ENCODE data around the gene NPBWR2. TPM values are rescaled to one million over a fixed set of nuclear protein-coding genes. Genes with fewer than 3 reads are reported as not detected.

The NPBWR2 gene
- polyA plus RNA-seq, 1 donor (not counting 4 experiments of a cell fraction or from before 2014, with no cell fraction given) = not detected

DNA sequence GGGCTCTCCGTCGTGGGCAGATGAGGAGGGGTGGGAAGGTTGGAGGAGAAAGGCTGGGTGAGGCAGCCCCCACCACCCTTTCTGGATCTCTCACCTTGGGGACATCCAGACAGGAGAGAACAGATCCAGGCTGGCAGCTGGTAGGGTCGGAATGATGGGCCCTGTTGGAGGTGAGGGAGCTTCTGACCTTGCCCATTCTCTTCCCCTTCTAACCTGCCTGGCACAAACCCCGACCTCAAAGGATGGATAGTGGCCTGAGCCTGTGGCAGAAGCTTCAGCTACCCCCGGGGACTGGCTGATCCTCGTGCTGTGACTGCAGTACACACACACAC, 6.0 kb upstream of the NPBWR2 start:
- Histone ChIP-seq H3K4me3 (ENCODE audit: control insufficient read depth in 2 of 3, extremely low read depth in 1 of 3, insufficient read depth in 2 of 3, low read depth in 1 of 3, low read length in 3 of 3) (no peak overlapping the region), H3K9me3 (ENCODE audit: control insufficient read depth, low read depth, low read length) (no peaks in the 10 kb centered on the region), H3K79me2 (ENCODE audit: control insufficient read depth, insufficient read depth, low read length) (no peaks in the 10 kb centered on the region), H3K36me3 (ENCODE audit: control insufficient read depth in 2 of 2, extremely low read depth in 1 of 2, insufficient read depth in 2 of 2, low read length in 2 of 2) (no peaks in the 10 kb centered on the region), H3K4me2 (ENCODE audit: control insufficient read depth, extremely low read depth, insufficient read depth, low read depth, low read length) (no peak overlapping the region), H4K20me1 (ENCODE audit: control insufficient read depth, extremely low read depth, insufficient read depth, low read length) (no peaks in the 10 kb centered on the region), H3K27me3 (ENCODE audit: control insufficient read depth, extremely low read depth, insufficient read depth, low read length) (peaks cover 3% of the 10 kb centered on the region), H3K27ac (ENCODE audit: control insufficient read depth, insufficient read depth, low read length) (no peak overlapping the region), H3K4me1 (ENCODE audit: control insufficient read depth, extremely low read depth, insufficient read depth, low read length) (no peaks in the 10 kb centered on the region), H3K9ac (ENCODE audit: control insufficient read depth, extremely low read depth, insufficient read depth, low read length) (no peak overlapping the region), H2AFZ (ENCODE audit: control insufficient read depth, low read length) (no peak overlapping the region), H3K9me1 (ENCODE audit: control insufficient read depth, extremely low read depth, insufficient read depth, low read length) (no peaks in the 10 kb centered on the region)
- DNase-seq (ENCODE audit: low read depth, low spot score) (no peak), FAIRE-seq (no peak)
- dilution Hi-C loops (cut with MboI; ENCODE audit: extremely low pct_ligation_motif_present, low sequenced_read_pairs) = no loop called here
- no peak for TF ChIP-seq CTCF (optimal IDR thresholded peaks at IDR 0.05 in 1 of 3, IDR thresholded peaks at IDR 0.05 in 1 of 3, conservative IDR thresholded peaks at IDR 0.05 in 1 of 3; ENCODE audit: extremely low read depth in 1 of 3, insufficient read depth in 2 of 3, low read length in 3 of 3)
- TF ChIP-seq EZH2 (IDR thresholded peaks at IDR 0.05; ENCODE audit: low read length) = no peak

DNA sequence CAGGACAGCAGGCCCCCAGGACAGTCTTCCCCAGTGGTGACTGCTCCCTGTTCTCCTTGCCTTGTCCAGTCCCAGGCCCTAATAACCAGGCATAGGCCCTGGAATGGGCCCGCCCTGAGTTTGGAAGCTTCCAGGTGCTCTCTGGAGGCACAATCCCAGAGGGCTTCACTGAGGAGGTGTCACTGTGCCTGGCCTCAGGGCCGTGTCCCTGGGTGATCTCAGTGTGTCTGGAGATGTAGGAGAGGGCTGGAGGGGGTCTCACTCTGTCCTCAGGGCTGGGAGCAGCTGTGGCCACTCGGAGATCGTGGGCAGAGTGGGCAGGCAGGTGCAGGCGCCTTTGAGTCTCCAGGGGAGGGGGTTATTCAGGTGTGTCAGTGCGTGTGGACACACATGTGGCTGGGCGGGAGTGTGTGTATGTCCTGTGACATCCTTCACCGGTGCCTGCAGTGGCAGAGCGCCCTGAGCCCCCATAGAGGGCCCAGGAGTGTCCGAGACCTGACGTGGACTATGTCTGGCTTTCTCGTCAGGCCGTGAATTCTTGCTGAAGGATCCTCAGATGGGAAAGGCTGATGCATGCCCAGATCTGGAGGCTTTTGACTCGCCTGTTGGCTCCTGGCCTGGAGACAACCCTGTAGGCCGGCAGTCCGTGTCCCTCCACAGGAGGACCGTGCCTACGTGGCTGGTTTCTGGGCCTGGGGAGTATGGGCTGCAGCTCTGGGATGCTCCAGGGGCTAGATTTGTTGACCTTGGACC, 5.5 kb upstream of the NPBWR2 start:
- TF ChIP-seq EZH2 (IDR thresholded peaks at IDR 0.05; ENCODE audit: low read length) (no peak), CTCF (optimal IDR thresholded peaks at IDR 0.05 in 1 of 3, IDR thresholded peaks at IDR 0.05 in 1 of 3, conservative IDR thresholded peaks at IDR 0.05 in 1 of 3; ENCODE audit: extremely low read depth in 1 of 3, insufficient read depth in 2 of 3, low read length in 3 of 3) (no peak)
- Histone ChIP-seq H3K9ac (ENCODE audit: control insufficient read depth, extremely low read depth, insufficient read depth, low read length) (no peak overlapping the region), H3K27ac (ENCODE audit: control insufficient read depth, insufficient read depth, low read length) (no peak overlapping the region), H3K4me2 (ENCODE audit: control insufficient read depth, extremely low read depth, insufficient read depth, low read depth, low read length) (no peak overlapping the region), H2AFZ (ENCODE audit: control insufficient read depth, low read length) (no peak overlapping the region), H3K9me3 (ENCODE audit: control insufficient read depth, low read depth, low read length) (no peaks in the 10 kb centered on the region), H4K20me1 (ENCODE audit: control insufficient read depth, extremely low read depth, insufficient read depth, low read length) (no peaks in the 10 kb centered on the region), H3K4me3 (ENCODE audit: control insufficient read depth in 2 of 3, extremely low read depth in 1 of 3, insufficient read depth in 2 of 3, low read depth in 1 of 3, low read length in 3 of 3) (no peak overlapping the region), H3K4me1 (ENCODE audit: control insufficient read depth, extremely low read depth, insufficient read depth, low read length) (no peaks in the 10 kb centered on the region), H3K9me1 (ENCODE audit: control insufficient read depth, extremely low read depth, insufficient read depth, low read length) (no peaks in the 10 kb centered on the region), H3K27me3 (ENCODE audit: control insufficient read depth, extremely low read depth, insufficient read depth, low read length) (peaks cover 3% of the 10 kb centered on the region), H3K36me3 (ENCODE audit: control insufficient read depth in 2 of 2, extremely low read depth in 1 of 2, insufficient read depth in 2 of 2, low read length in 2 of 2) (no peaks in the 10 kb centered on the region), H3K79me2 (ENCODE audit: control insufficient read depth, insufficient read depth, low read length) (no peaks in the 10 kb centered on the region)
- FAIRE-seq (no peak), DNase-seq (ENCODE audit: low read depth, low spot score) (no peak)
- dilution Hi-C loops (cut with MboI; ENCODE audit: extremely low pct_ligation_motif_present, low sequenced_read_pairs) = no loop called here

Data from keratinocyte (primary cell).